Kidney (tissue), 14 donors: Measurements from ENCODE around the gene MAP3K15. TPM values are rescaled to one million over a fixed set of nuclear protein-coding genes. Genes with fewer than 3 reads are reported as not detected.

ENCODE experiments used
- DNase-seq, 5 donors: peaks; one replicate each; pipeline ENCODE4 v3.0.0-alpha.2; 2013 to 2020
- FAIRE-seq: peaks from 2 replicates; lab custom pipeline; 2012; peaks lifted over from hg19 to GRCh38; lab: Jason Lieb, UNC
- H3K27ac ChIP-seq, 2 donors: one replicate each; pipeline ENCODE4 v1.7.0; 2013; ENCODE audit warnings: low read depth in 2 of 2, low read length in 2 of 2, inconsistent platforms in 1 of 2
- H3K27me3 ChIP-seq: one replicate; pipeline ENCODE4 v1.7.1; 2013; ENCODE audit warnings: low read length, inconsistent platforms; ENCODE audit not compliant: control insufficient read depth, insufficient read depth
- H3K36me3 ChIP-seq, 3 donors: one replicate each; pipeline versions ENCODE4 v1.7.0 to v1.7.1; 2013; ENCODE audit warnings: low read length in 3 of 3, control low read depth in 1 of 3, inconsistent platforms in 1 of 3; ENCODE audit not compliant: insufficient read depth in 3 of 3, control insufficient read depth in 2 of 3
- H3K4me1 ChIP-seq, 3 donors: one replicate each; pipeline versions ENCODE4 v1.7.0 to v1.7.1; 2013; ENCODE audit warnings: low read length in 3 of 3, inconsistent platforms in 1 of 3, low read depth in 1 of 3; ENCODE audit not compliant: control insufficient read depth in 2 of 3, insufficient read depth in 2 of 3
- H3K4me3 ChIP-seq, 3 donors: one replicate each; pipeline versions ENCODE4 v1.7.0 to v1.8.1; 2013; ENCODE audit warnings: low read length in 3 of 3, control low read depth in 1 of 3, inconsistent platforms in 1 of 3
- H3K9ac ChIP-seq, 3 donors: one replicate each; pipeline versions ENCODE4 v1.7.0 to v1.7.1; 2013; ENCODE audit warnings: low read length in 3 of 3, control low read depth in 1 of 3, inconsistent platforms in 1 of 3
- H3K9me3 ChIP-seq, 3 donors: one replicate each; pipeline versions ENCODE4 v1.7.0 to v1.7.1; 2013; ENCODE audit warnings: low read length in 3 of 3, control low read depth in 1 of 3, inconsistent platforms in 1 of 3; ENCODE audit not compliant: control insufficient read depth in 2 of 3, insufficient read depth in 1 of 3
- CTCF ChIP-seq: IDR thresholded peaks from 3 replicates; pipeline ENCODE4 v1.5.1; 2012; ENCODE audit warnings: mild to moderate bottlenecking, moderate library complexity, borderline replicate concordance; ENCODE audit not compliant: insufficient read depth; ENCODE audit errors: extremely low read depth
- intact Hi-C: fragments of 100-400 bp; cut with DNase I; formaldehyde crosslinking; loops from one replicate; pipeline ENCODE4 v1.11.1; 2022
- polyA plus RNA-seq: library from polyadenylated mRNA; stranded (reverse); fragments of 350-450 nt; fragmentation: Illumina TruSeq; extraction: RNeasy Lipid Tissue Mini Kit (QIAGEN cat#74804); gene quantifications from one replicate; pipeline ENCODE4 v1.2.3, GENCODE V29; 2014; ENCODE audit warnings: low read depth, low replicate concordance; ENCODE audit not compliant: insufficient read depth
- total RNA-seq: library from RNA; stranded (reverse); fragmentation: NEBNext Ultra II Directional; extraction: Animal tissue kit (Norgen Biotek cat#: 25700); gene quantifications from one replicate; pipeline ENCODE4 v1.2.1, GENCODE V29; 2021
- donor health status: control.
- donor health status: control.
- donor health status: control.
- donor health status: control.
- donor health status: control.
- donor health status: DM: yes; HTN: yes; CAD: no.
- donor health status: Normal renal cell carcinoma (clear cell type).

MAP3K15 gene
- total and polyA plus RNA-seq, 2 donors from 2014 or later: 3.7 to 5.0 TPM

- TF ChIP-seq CTCF: no peak
- DNase-seq (peak in 1 of 5 donors; percentile 11), FAIRE-seq (no peak)
- Histone ChIP-seq H3K36me3 (no peaks in the 10 kb centered on the region), H3K27me3 (no peaks in the 10 kb centered on the region), H3K9me3 (no peaks in the 10 kb centered on the region), H3K27ac (no peak overlapping the region), H3K9ac (no peak overlapping the region), H3K4me3 (no peak overlapping the region), H3K4me1 (no peaks in the 10 kb centered on the region)
- intact Hi-C loops: no loop called here
Measured at GRCh38 chrX:19462879-19463278, 52.4 kb downstream of the MAP3K15 start.

GRCh38 chrX:19462231-19462630 is 53.1 kb downstream of the MAP3K15 start:
- FAIRE-seq: peak; percentile 13
- Histone ChIP-seq H3K36me3 (no peaks in the 10 kb centered on the region), H3K4me3 (no peak overlapping the region), H3K27me3 (no peaks in the 10 kb centered on the region), H3K9ac (no peak overlapping the region), H3K27ac (no peak overlapping the region), H3K4me1 (no peaks in the 10 kb centered on the region), H3K9me3 (no peaks in the 10 kb centered on the region)
- intact Hi-C loops: no loop called here
- no peak for TF ChIP-seq CTCF
- no peak for DNase-seq

GRCh38 chrX:19457662-19458061 is 57.6 kb downstream of the MAP3K15 start:
- intact Hi-C loops: no loop called here
- Histone ChIP-seq H3K36me3 (no peaks in the 10 kb centered on the region), H3K4me1 (no peaks in the 10 kb centered on the region), H3K27ac (no peak overlapping the region), H3K4me3 (no peak overlapping the region), H3K27me3 (no peaks in the 10 kb centered on the region), H3K9me3 (no peaks in the 10 kb centered on the region), H3K9ac (no peak overlapping the region)
- no peak for FAIRE-seq
- no peak for TF ChIP-seq CTCF
- DNase-seq: no peak

- Histone ChIP-seq H3K27me3 (no peaks in the 10 kb centered on the region), H3K4me1 (no peaks in the 10 kb centered on the region), H3K36me3 (no peaks in the 10 kb centered on the region), H3K27ac (no peak overlapping the region), H3K9me3 (no peaks in the 10 kb centered on the region), H3K4me3 (no peak overlapping the region), H3K9ac (no peak overlapping the region)
- TF ChIP-seq CTCF: no peak
- intact Hi-C loops: no loop called here
- DNase-seq (no peak), FAIRE-seq (no peak)
Measured at GRCh38 chrX:19448077-19448476, 67.2 kb downstream of the MAP3K15 start.
